Ureter (tissue), 1 donor: ENCODE results near the gene PADI6. TPM values are rescaled to one million over a fixed set of nuclear protein-coding genes. Genes with fewer than 3 reads are reported as not detected.
A peak's percentile ranks its signal among the peaks of the same experiment; 100 is the strongest.
"Not testable (repeated sequence)": the region's sequence is repeated elsewhere in the genome, so short reads cannot be mapped to it uniquely, and the experiment has no call there.

Experiments used
- DNase-seq: peaks from one replicate; pipeline ENCODE4 v3.0.0-alpha.2; 2020; ENCODE audit warnings: low spot score
- total RNA-seq: library from RNA; stranded (reverse); gene quantifications from one replicate; pipeline ENCODE4 v1.2.4, GENCODE V29; 2023
- donor health status: DM: yes; HTN: yes; CAD: no.

PADI6 gene
- total RNA-seq, 1 donor from 2014 or later, result not detected

GRCh38 chr1:17404034-17404684, 32.2 kb downstream of the PADI6 start:
- DNase-seq, result no peak

- no peak for DNase-seq
These were observed 32.8 kb downstream of the PADI6 start for GRCh38 chr1:17404820-17405219.

- DNase-seq, result peak; percentile 67
These were observed 34.1 kb downstream of the PADI6 start for GRCh38 chr1:17405898-17406759.

- not testable (repeated sequence) for DNase-seq
These were observed 34.9 kb downstream of the PADI6 start for GRCh38 chr1:17406760-17407475.

DNA sequence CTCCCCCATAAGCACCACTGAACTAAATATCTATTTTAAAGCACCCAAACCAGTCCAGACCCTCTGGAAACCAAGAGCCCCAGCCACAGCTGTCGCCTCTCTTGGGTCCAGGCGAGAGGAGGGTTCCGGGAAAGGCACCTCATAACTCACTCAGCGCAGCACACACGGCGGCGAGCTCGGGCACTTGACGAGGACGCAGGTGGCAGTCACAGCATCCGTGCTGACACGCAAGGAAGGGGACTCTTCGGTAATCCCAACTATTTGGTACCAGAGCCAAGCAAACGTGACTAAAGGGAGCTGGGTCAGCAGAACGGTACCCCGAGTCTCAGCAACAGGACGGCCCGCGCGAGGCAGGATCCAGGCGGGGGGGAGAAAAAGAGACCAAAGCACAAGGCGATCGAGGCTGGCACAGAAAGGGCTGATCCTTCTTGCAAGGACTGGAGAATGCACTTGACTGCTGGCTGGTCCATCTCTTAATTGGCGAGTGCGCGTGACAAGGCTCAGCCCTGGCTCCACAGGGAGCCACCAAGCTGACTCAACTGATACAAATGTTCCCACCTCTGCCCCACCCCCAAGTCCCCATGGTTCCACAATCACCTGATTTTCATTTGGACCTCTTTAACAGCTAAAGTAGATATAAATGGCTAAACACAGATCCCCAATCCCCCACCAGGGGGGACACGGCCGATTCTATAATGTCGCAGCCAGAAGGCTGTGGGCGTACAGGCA, 36.0 kb downstream of the PADI6 start:
- DNase-seq, result not testable (repeated sequence)

DNA sequence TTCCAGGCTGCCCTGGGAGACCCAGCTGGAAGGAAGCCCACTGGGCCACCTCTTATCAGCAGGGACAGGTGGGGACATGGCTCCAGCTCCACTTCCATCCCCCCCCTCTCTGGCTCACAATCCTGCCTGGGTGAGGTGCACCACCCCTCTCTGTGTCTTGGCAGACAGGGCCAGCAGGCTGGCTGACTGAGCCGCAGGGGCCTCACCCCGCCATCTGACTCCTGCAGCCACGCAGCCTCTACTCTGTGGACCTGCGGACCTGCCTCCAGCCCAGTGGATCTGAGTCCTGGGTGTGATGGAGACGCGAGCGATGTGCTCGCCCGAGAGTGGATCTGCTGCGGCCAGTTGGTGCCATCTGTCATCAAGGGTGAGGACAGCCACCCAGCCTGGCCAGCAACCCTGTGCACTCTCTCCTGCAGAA, 37.4 kb downstream of the PADI6 start:
- DNase-seq, result no peak

DNA sequence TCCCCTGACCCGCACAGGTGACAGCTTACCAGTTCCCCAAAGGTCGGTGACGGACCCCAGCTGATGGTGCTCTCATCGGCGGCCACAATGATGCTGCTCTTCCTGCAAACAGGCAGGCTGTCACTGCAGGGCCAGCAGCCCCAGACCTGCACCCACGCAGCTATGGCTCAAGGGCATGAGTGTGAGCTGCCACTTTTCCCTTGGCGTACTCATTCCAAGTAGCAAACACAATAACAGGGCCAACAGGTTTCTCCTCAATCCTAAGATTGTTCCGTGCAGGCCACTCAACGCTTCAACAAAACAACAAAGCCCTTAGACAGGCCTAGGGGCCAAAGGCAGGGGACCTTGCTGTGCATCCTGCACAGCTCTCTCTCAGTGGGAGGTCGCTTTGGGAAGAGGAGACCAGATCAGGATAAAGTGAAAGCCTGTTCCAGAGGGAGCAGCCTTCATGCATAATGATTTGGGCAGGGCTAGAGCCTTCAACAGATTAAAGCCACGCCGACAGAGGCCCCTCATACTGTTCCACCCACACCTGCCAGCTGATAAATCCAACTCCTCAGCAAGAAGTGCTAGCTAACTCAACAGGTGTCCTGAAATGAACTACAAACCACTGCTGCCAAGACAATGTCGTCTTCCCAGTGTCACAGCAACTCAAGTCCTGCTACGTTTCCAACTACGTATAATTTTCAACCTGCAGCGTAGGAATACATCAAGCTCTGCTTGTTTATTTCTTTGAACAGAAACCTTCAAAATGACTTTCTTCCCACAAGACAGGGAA, 40.3 kb downstream of the PADI6 start:
- DNase-seq, result no peak

DNA sequence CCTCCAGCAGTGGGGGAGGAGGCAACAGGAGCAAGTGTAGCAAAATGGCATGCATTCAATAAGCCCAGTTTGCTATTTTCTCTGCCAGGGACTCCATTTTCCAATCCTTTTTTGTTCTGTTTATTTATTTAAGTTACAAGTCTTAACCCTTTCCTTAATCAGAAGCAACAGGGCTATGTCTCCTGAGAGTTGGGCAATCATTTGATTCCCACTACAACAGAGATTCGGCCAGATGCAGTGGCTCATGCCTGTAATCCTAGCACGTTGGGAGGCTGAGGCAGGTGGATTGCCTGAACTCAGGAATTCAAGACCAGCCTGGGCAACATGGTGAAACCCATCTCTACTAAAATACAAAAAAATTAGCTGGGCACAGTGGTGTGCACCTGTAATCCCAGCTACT, 42.0 kb downstream of the PADI6 start:
- no peak for DNase-seq

DNA sequence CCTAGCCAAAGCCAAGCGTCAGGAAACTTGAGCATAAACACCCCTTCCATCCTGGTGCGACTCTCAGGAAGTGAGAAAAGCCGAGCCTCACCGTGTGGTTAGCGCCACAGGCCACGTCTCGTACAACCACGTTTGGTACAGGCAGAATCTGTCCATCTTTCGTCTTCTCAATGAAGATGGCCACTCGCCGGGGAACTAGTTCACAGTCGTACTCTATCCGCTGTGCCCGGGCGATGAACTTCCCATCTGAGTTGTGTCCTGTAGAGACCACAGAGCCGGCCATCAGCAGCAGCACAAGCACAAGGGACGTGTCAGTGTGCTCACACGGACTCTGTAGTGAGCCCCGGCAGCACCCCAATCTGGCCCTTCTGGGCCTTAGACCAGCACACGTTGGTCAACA, 44.4 kb downstream of the PADI6 start:
- DNase-seq, result no peak

DNA sequence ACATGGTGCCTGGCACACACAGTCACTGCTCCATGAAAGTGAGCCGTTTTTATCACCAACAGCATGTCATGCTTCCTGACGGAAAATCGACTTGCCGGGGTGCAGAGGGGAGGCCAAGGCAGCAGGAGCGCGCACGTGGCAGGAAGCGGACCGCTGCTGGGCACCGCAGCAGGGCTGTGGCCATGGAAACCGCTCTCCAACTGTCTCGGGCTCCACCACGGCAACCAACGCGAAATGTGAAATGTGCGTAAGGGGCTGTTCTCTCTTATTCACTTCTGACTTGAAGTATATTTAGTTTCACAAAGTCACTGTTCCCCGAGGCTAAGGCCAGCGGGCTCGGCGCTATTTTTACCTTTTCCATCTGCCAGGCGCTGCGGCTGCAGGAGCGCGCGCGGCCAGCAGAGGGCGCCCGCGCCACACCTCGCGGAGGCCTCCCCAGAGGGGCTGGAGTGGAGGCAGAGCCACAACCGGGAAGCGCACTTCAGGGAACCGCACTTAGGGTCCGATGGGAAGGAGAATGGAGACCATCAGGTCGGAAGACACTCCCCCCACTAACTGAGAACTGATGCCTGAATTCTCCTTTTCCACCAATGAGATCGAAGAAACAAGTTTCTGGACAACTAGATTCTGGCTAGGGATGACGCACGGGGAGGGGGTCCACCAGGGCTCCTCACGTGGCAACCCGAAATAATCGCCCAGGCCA, 47.8 kb downstream of the PADI6 start:
- DNase-seq, result peak; percentile 59

DNA sequence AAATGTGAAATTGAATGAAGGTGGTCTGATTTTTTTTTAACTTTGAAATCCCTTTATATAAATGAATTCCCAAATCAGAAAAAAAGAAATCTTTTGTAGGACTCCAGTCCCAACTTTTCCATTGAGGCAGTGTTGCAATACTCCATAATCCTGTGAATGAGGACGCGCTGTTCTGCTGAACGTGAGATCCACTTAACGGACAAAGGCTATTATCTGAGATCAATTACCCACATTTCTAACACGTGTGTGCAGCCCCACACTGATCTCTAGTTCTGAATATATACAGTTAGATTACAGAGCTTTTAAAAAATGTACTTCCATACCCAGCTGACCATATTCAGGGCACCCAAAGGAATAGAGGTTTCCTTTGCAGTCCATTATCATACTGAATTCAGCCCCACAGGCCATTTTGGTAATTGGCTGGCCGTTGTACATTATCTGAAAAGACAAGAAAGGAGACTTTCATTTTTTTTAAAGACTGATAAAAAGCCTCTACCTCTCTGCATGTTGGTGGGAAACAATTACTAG, 48.5 kb downstream of the PADI6 start:
- no peak for DNase-seq

DNA sequence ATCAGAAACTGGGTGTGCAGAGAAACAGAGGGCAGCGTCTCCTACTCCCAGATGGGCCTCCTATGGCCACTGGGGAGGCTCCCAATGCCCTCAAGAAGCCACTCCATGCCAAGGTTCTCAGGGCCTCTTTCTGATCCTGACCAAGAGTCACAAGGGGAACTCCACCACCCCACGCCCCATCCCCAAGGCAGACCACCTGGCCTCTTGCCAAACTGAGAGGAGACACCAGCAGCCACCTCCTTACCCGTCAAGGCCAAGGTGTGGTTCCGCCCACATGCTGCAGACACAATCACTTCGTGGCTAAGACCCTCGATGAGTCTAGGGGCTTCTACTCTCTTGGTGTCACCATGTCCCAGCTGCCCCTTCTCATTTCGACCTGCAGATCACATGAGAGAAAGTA, 50.5 kb downstream of the PADI6 start:
- DNase-seq, result no peak

DNA sequence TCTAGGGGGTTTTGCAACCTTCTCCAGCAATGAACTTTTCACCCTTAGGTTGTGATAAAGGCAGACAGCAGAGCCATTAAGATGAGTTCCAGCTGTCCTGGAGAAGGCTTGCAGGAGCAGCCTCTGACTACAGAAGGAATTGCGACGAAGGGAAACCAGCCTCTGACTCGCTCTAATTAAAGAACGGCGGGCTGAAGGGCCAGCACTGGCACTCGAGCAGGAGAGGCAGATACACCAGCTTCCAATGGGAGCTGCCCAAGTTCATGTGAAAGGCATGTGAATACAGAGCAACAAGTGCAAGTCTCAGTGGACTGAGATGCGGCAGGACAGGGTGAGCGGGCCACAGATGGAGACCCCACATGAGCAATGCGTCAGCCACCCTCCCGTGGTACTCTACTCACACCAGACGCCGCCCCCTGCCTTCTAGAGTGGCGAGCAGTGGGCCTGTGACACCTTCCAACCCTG, 51.8 kb downstream of the PADI6 start:
- DNase-seq, result no peak

DNA sequence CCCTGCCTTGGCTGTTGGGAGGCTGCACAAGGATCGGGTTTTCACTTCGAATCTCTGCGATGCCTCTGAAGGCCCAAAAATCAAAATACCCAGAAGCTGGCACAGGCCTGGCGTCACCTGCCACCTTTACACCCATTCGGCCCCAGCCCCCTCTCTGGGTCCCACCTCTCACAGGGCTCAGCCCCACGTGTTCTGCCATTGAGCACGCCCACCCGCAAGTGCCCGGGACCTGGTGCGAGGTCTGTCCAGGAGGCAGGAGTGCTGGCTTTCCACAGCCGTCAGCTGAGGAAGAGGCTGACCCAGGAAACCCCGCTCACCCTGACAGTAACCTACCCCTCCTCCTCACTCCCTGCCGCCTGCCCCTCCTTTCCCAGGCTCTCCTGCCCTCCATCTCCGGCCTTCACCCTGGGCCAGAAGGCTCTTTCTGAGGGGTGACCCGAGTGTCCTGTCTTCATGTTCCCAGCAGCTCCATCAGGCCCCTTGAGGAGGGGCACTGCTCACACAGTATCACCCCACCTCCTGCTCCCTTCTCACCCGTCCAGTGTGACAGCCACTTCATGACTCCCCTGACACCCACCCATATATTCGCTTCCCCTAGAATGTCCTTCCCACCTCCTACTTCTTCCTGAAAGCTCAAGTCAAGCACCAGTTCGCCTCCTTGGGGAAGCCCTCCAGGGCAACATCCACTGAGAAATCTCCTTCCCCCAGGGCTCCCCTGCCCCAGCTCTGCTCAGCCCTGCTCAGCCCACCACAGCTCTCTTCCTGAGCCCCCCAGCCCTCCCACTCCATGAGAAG, 54.0 kb downstream of the PADI6 start:
- DNase-seq, result no peak

DNA sequence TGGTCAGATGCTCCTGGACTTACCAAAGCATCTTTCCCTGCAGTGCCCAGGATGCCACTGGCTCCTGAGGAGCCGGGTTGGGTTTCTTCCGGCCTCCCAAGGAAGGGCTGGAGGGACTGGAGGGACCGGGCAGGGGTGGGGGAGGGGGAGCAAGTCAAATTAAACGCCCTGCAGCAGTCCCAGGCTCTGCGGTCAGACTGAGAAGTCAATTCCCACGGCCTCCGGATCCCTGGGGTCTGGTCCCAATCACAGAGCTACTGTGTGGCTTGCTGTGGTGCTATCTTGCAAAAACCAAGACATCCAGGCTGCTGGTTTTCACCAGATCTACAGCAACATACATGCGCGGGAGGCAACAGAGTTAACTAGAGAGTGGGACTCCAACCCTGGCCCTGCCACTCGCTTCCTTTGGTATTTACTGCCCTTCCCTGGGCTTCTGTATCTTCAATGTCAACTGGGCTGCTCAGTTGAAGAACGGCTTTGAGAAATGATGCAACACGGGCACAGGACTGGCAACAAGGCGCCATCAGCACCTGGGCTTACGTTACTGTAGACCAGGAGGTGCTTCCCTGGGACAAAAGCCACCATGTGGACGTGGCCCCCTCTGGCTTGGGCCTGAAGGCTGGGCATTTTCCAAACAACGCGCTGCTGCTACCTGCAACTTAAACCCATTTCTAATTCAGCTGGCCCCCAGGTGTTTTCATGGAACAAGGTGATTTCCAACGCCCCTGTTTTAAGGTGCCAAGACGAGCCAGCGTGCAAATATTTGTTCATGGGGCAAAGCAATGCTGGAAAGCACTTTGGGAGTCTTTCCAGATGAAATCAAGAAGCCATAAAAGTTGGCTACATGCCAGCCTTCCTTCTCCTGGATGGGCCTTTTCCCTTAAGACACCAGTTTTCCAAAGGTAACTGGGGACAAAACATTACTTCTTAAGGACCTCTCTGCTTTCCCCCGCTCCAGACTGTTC, 56.0 kb downstream of the PADI6 start:
- no peak for DNase-seq

DNA sequence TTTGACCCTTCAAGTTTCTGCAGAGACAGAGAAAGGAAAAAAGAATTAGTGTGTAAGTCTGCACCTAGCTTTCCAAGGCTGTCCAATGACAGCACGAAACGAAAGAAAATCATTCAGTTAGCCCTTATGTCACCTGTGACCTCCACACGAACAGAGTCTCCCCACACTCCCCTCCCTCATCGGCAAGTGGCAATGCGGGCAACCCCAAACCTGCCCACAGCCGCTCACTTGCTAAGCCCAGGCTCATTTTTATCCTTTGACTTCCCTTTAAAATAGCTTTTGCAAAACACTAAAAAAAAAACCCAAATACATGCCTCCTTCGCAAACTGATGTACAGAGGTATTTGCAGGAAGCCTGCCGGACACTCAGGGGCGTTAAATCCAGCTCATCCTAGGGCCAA, 57.2 kb downstream of the PADI6 start:
- no peak for DNase-seq

DNA sequence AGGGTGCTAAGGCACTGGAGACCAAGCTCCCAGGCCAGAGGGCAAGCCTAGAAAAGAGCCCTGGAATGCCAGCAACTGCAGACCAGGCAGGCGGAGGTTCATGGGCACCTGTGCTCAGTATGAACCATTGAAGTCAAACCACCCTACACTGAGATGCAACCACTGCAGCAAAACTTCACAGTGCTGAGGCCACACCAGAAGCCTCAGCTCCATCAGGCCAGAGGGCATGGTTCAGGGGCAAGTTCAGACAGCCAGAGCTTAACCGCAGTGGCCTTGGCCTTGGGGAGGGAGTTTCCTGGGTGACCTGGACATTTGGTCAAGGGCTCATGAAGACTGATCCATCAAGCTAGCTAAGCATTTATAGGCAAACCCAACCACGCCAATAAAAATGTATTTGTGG, 60.4 kb downstream of the PADI6 start:
- no peak for DNase-seq

GRCh38 chr1:17433261-17433660, 61.3 kb downstream of the PADI6 start:
- no peak for DNase-seq
